Fibroblast of lung (primary cell): ENCODE data around the gene SLC66A3.

Experiments
- CTCF ChIP-seq, 2 donors: IDR thresholded peaks in 1 of 2; conservative IDR thresholded peaks in 1 of 2; 1 replicate in 1 of 2; 2 replicates in 1 of 2; pipeline ENCODE4 v1.5.1; 2011 to 2012; ENCODE audit warnings: low read length in 2 of 2, control low read depth in 1 of 2, inconsistent platforms in 1 of 2, low read depth in 1 of 2, mild to moderate bottlenecking in 1 of 2
- EZH2 ChIP-seq: IDR thresholded peaks from 2 replicates; pipeline ENCODE4 v1.5.1; 2012; ENCODE audit warnings: low read length, control low read depth, mild to moderate bottlenecking; ENCODE audit errors: missing control alignments

- TF ChIP-seq CTCF (conservative IDR thresholded peaks at IDR 0.05 in 1 of 2, IDR thresholded peaks at IDR 0.05 in 1 of 2; ENCODE audit: low read depth in 1 of 2, low read length in 2 of 2) (no peak), EZH2 (no peak)
These were observed 22.8 kb downstream of the SLC66A3 start for GRCh38 chr2:11177871-11178690.
